Neural progenitor cell (in vitro differentiated cells): ENCODE data around the gene POT1.

Source experiments
- CTCF ChIP-seq: fragments of 200-600 bp; sonication (generic); IDR thresholded peaks from 2 replicates; pipeline ENCODE4 v1.5.1; 2017; ENCODE audit warnings: antibody characterized with exemption, mild to moderate bottlenecking
- EZH2 ChIP-seq: fragments of 200-600 bp; sonication (generic); IDR thresholded peaks from 2 replicates; pipeline ENCODE4 v1.6.1; 2017; ENCODE audit warnings: antibody characterized with exemption, mild to moderate bottlenecking, moderate library complexity

GRCh38 chr7:124908259-124908658 lies 21.4 kb downstream of the POT1 start:
- TF ChIP-seq EZH2, result no peak
- no peak for TF ChIP-seq CTCF
